WERI-Rb-1 (cell line): ENCODE data around the gene ABHD12.
"Not testable (repeated sequence)": the region's sequence is repeated elsewhere in the genome, so short reads cannot be mapped to it uniquely, and the experiment has no call there.

Source experiments
- DNase-seq: peaks from one replicate; pipeline ENCODE4 v3.0.0-alpha.2; 2020
- H3K27ac ChIP-seq: fragments of 250-450 bp; sonication (Bioruptor Pico); 2 replicates; pipeline ENCODE4 v1.5.1; 2020; ENCODE audit warnings: mild to moderate bottlenecking, moderate library complexity
- H3K27me3 ChIP-seq: fragments of 250-450 bp; sonication (Bioruptor Pico); 2 replicates; pipeline ENCODE4 v1.5.1; 2021; ENCODE audit warnings: mild to moderate bottlenecking, low read depth, moderate library complexity; ENCODE audit not compliant: insufficient read depth, severe bottlenecking
- H3K36me3 ChIP-seq: fragments of 250-450 bp; sonication (Bioruptor Pico); 2 replicates; pipeline ENCODE4 v1.5.1; 2020; ENCODE audit warnings: mild to moderate bottlenecking, moderate library complexity
- H3K4me3 ChIP-seq: 2 replicates; pipeline ENCODE4 v1.5.1; 2011; ENCODE audit warnings: low read depth, mild to moderate bottlenecking, control low read depth, low read length
- H3K9me3 ChIP-seq: fragments of 250-450 bp; sonication (Bioruptor Pico); 2 replicates; pipeline ENCODE4 v1.5.1; 2021; ENCODE audit warnings: mild to moderate bottlenecking, moderate library complexity; ENCODE audit not compliant: severe bottlenecking
- CTCF ChIP-seq: IDR thresholded peaks from 2 replicates; pipeline ENCODE4 v1.5.1; 2011; ENCODE audit warnings: low read depth, mild to moderate bottlenecking, control low read depth, inconsistent platforms, low read length

ABHD12 gene

GRCh38 chr20:25271486-25272222 lies 119.0 kb downstream of the ABHD12 start:
- TF ChIP-seq CTCF, result no peak
- peaks cover 83% of the 10 kb centered on the region for H3K36me3 ChIP-seq
- no peaks in the 10 kb centered on the region for H3K9me3 ChIP-seq
- no peak overlapping the region for H3K4me3 ChIP-seq
- H3K27ac ChIP-seq, result no peak overlapping the region
- DNase-seq, result peak; percentile 1
- H3K27me3 ChIP-seq, result no peaks in the 10 kb centered on the region

- Histone ChIP-seq H3K36me3 (peaks cover 83% of the 10 kb centered on the region), H3K9me3 (no peaks in the 10 kb centered on the region), H3K27me3 (no peaks in the 10 kb centered on the region), H3K27ac (no peak overlapping the region), H3K4me3 (no peak overlapping the region)
- DNase-seq, result peak; percentile 5
- TF ChIP-seq CTCF, result no peak
These were observed 119.8 kb downstream of the ABHD12 start for GRCh38 chr20:25270829-25271251.

- Histone ChIP-seq H3K27me3 (no peaks in the 10 kb centered on the region), H3K4me3 (no peak overlapping the region), H3K27ac (no peak overlapping the region), H3K36me3 (peaks cover 79% of the 10 kb centered on the region), H3K9me3 (no peaks in the 10 kb centered on the region)
- peak; percentile 4 for DNase-seq
- no peak for TF ChIP-seq CTCF
These were observed 120.8 kb downstream of the ABHD12 start for GRCh38 chr20:25269833-25270170.

- peak; percentile 3 for DNase-seq
- H3K9me3 ChIP-seq, result no peaks in the 10 kb centered on the region
- H3K27me3 ChIP-seq, result no peaks in the 10 kb centered on the region
- TF ChIP-seq CTCF, result no peak
- no peak overlapping the region for H3K4me3 ChIP-seq
- H3K27ac ChIP-seq, result no peak overlapping the region
- peaks cover 73% of the 10 kb centered on the region for H3K36me3 ChIP-seq
These were observed 121.4 kb downstream of the ABHD12 start for GRCh38 chr20:25269057-25269832.

- peaks cover 67% of the 10 kb centered on the region for H3K36me3 ChIP-seq
- not testable (repeated sequence) for H3K27me3 ChIP-seq, H3K9me3 ChIP-seq, H3K27ac ChIP-seq, H3K4me3 ChIP-seq
- DNase-seq, result peak; percentile 2
These were observed 129.7 kb downstream of the ABHD12 start for GRCh38 chr20:25260770-25261437.

GRCh38 chr20:25259788-25260254 lies 130.8 kb downstream of the ABHD12 start:
- Histone ChIP-seq H3K9me3 (no peaks in the 10 kb centered on the region), H3K36me3 (peaks cover 63% of the 10 kb centered on the region), H3K27me3 (no peaks in the 10 kb centered on the region), H3K4me3 (no peak overlapping the region), H3K27ac (no peak overlapping the region)
- DNase-seq, result peak; percentile 1
- 0 out of 2 replicates have a peak, but pooled peaks have one; percentile 6 for TF ChIP-seq CTCF
